Ovary (tissue), 3 donors: ENCODE measurements around the gene NFYC.

Experiments used
- EP300 ChIP-seq: sonication (generic); formaldehyde crosslinking; IDR thresholded peaks from one replicate; pipeline ENCODE4 v1.6.1; 2017; ENCODE audit warnings: antibody characterized with exemption
- POLR2A ChIP-seq: fragments of 450-650 bp; IDR thresholded peaks from one replicate; pipeline ENCODE4 v1.6.1; 2017; ENCODE audit warnings: antibody characterized with exemption, mild to moderate bottlenecking, moderate library complexity
- TF ChIP-seq, protein P1 (sequence below), 3 donors: fragments of 450-650 bp in 2 of 3; fragments of 200-600 bp in 1 of 3; IDR thresholded peaks; one replicate each; pipeline versions ENCODE4 v1.5.1 to v1.8.0; 2016 to 2022; ENCODE audit warnings: antibody characterized with exemption in 3 of 3, mild to moderate bottlenecking in 1 of 3
- donor health status: DM: no; HTN: no; CAD: no.

DNA sequence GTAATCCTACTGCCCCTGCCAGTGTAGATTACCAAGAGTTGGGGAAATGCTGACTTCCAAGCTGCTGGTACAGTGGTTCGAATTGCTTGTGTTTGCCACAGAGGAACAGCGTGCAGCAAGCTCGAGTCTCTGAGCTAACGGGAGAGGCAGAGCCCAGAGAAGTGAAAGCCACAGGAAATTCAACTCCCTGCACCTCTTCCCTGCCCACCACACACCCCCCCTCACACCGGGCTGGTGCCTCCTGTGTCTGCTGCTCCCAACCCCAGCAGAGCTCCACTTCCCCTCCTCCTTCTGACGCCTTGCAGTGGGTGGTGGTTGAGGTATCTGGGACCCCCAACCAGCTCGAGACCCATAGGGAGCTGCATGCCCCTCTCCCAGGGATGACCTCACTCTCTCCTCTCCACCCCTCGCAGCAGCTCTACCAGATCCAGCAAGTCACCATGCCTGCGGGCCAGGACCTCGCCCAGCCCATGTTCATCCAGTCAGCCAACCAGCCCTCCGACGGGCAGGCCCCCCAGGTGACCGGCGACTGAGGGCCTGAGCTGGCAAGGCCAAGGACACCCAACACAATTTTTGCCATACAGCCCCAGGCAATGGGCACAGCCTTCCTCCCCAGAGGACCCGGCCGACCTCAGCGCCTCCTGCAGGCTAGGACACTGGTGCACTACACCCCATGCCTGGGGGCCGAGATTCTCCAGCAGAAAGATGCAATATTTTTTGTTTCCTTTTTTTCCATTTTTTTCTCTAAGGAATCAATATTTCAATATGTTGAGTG, 79.0 kb downstream of the NFYC start:
- TF ChIP-seq, protein P1, sequence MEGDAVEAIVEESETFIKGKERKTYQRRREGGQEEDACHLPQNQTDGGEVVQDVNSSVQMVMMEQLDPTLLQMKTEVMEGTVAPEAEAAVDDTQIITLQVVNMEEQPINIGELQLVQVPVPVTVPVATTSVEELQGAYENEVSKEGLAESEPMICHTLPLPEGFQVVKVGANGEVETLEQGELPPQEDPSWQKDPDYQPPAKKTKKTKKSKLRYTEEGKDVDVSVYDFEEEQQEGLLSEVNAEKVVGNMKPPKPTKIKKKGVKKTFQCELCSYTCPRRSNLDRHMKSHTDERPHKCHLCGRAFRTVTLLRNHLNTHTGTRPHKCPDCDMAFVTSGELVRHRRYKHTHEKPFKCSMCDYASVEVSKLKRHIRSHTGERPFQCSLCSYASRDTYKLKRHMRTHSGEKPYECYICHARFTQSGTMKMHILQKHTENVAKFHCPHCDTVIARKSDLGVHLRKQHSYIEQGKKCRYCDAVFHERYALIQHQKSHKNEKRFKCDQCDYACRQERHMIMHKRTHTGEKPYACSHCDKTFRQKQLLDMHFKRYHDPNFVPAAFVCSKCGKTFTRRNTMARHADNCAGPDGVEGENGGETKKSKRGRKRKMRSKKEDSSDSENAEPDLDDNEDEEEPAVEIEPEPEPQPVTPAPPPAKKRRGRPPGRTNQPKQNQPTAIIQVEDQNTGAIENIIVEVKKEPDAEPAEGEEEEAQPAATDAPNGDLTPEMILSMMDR (IDR thresholded peaks at IDR 0.05): no peak
- TF ChIP-seq POLR2A (no peak), EP300 (no peak)
